ENCODE measurements around the gene SZT2. TPM values are rescaled to one million over a fixed set of nuclear protein-coding genes. Genes with fewer than 3 reads are reported as not detected.

SZT2 gene
- total and polyA plus RNA-seq, 10 of the 15 experiments (the other 5 are each of a cell fraction or from before 2014, with no cell fraction given), result 1.4 to 38.3 (median 12.7) TPM

DNA sequence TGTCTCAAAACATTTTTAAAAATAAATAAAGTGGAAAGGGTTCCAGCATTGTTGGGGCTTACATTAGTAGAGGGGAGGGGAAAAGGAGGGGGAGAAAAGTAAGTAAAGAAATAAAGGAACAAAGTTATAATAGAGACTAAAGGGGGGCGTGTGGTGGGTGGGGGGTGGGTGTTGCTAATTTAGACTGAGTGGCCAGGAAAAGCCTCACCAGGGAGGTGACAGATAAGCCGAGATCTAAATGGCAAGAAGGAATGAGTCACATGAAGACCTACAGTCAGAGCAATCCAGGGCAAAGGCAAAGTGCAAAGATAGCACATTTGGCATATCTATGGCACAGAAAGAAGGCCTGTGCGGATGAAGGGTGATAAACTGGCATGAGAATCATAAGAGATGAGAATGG, 44.6 kb upstream of the SZT2 start:
- H3K9ac ChIP-seq (ENCODE audit: control insufficient read depth, insufficient read depth, low read length), result no peak overlapping the region
- DNase-seq (ENCODE audit: low read depth, low spot score) (no peak), FAIRE-seq (no peak), ATAC-seq (no peak)
- no peak for TF ChIP-seq SRF (IDR thresholded peaks at IDR 0.05; ENCODE audit: low read depth in 2 of 2, low read length in 2 of 2)
- no peak for TF ChIP-seq RELA (IDR thresholded peaks at IDR 0.05; ENCODE audit: borderline replicate concordance, partially characterized antibody)
- TF ChIP-seq ZNF207 (IDR thresholded peaks at IDR 0.05; ENCODE audit: borderline replicate concordance), result no peak
- TF ChIP-seq, protein P1, sequence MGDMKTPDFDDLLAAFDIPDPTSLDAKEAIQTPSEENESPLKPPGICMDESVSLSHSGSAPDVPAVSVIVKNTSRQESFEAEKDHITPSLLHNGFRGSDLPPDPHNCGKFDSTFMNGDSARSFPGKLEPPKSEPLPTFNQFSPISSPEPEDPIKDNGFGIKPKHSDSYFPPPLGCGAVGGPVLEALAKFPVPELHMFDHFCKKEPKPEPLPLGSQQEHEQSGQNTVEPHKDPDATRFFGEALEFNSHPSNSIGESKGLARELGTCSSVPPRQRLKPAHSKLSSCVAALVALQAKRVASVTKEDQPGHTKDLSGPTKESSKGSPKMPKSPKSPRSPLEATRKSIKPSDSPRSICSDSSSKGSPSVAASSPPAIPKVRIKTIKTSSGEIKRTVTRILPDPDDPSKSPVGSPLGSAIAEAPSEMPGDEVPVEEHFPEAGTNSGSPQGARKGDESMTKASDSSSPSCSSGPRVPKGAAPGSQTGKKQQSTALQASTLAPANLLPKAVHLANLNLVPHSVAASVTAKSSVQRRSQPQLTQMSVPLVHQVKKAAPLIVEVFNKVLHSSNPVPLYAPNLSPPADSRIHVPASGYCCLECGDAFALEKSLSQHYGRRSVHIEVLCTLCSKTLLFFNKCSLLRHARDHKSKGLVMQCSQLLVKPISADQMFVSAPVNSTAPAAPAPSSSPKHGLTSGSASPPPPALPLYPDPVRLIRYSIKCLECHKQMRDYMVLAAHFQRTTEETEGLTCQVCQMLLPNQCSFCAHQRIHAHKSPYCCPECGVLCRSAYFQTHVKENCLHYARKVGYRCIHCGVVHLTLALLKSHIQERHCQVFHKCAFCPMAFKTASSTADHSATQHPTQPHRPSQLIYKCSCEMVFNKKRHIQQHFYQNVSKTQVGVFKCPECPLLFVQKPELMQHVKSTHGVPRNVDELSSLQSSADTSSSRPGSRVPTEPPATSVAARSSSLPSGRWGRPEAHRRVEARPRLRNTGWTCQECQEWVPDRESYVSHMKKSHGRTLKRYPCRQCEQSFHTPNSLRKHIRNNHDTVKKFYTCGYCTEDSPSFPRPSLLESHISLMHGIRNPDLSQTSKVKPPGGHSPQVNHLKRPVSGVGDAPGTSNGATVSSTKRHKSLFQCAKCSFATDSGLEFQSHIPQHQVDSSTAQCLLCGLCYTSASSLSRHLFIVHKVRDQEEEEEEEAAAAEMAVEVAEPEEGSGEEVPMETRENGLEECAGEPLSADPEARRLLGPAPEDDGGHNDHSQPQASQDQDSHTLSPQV (IDR thresholded peaks at IDR 0.05), result no peak
- no peak for TF ChIP-seq YBX1 (IDR thresholded peaks at IDR 0.05)
- TF ChIP-seq, protein P2, sequence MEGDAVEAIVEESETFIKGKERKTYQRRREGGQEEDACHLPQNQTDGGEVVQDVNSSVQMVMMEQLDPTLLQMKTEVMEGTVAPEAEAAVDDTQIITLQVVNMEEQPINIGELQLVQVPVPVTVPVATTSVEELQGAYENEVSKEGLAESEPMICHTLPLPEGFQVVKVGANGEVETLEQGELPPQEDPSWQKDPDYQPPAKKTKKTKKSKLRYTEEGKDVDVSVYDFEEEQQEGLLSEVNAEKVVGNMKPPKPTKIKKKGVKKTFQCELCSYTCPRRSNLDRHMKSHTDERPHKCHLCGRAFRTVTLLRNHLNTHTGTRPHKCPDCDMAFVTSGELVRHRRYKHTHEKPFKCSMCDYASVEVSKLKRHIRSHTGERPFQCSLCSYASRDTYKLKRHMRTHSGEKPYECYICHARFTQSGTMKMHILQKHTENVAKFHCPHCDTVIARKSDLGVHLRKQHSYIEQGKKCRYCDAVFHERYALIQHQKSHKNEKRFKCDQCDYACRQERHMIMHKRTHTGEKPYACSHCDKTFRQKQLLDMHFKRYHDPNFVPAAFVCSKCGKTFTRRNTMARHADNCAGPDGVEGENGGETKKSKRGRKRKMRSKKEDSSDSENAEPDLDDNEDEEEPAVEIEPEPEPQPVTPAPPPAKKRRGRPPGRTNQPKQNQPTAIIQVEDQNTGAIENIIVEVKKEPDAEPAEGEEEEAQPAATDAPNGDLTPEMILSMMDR (IDR thresholded peaks at IDR 0.05 in 2 of 3, conservative IDR thresholded peaks at IDR 0.05 in 1 of 3; ENCODE audit: control insufficient read depth in 2 of 3, extremely low read depth in 1 of 3, insufficient read depth in 1 of 3, low read depth in 3 of 3, low read length in 3 of 3), result no peak
- TF ChIP-seq, protein P3, sequence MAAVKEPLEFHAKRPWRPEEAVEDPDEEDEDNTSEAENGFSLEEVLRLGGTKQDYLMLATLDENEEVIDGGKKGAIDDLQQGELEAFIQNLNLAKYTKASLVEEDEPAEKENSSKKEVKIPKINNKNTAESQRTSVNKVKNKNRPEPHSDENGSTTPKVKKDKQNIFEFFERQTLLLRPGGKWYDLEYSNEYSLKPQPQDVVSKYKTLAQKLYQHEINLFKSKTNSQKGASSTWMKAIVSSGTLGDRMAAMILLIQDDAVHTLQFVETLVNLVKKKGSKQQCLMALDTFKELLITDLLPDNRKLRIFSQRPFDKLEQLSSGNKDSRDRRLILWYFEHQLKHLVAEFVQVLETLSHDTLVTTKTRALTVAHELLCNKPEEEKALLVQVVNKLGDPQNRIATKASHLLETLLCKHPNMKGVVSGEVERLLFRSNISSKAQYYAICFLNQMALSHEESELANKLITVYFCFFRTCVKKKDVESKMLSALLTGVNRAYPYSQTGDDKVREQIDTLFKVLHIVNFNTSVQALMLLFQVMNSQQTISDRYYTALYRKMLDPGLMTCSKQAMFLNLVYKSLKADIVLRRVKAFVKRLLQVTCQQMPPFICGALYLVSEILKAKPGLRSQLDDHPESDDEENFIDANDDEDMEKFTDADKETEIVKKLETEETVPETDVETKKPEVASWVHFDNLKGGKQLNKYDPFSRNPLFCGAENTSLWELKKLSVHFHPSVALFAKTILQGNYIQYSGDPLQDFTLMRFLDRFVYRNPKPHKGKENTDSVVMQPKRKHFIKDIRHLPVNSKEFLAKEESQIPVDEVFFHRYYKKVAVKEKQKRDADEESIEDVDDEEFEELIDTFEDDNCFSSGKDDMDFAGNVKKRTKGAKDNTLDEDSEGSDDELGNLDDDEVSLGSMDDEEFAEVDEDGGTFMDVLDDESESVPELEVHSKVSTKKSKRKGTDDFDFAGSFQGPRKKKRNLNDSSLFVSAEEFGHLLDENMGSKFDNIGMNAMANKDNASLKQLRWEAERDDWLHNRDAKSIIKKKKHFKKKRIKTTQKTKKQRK (IDR thresholded peaks at IDR 0.05; ENCODE audit: low read depth, low read length), result no peak
- H2AFZ ChIP-seq (ENCODE audit: control insufficient read depth, low read depth, low read length), result no peak overlapping the region
- SMC1A ChIA-PET (ENCODE audit: uncharacterized antibody, unreplicated experiment), result interaction anchor here (1.5 kb wide), 1 partner anchor 102 kb away, joined by 3 read pairs; no protein-coding TSS in a partner anchor
- POLR2A ChIA-PET, result no interaction called here
- no peak overlapping the region for H3K4me3 ChIP-seq
- WGBS (ENCODE audit: insufficient coverage, insufficient replicate concordance, low lambda C conversion rate, missing lambda C conversion rate), result 26% methylated on average over 3 of the region's 3 CpGs
- intact Hi-C loops (cut with micrococcal nuclease; ENCODE audit: unreplicated experiment) (no loop called here), in situ Hi-C loops (cut with MboI) (no loop called here)
- BruUV-seq (replicated peaks), result no TSS peak
- no peaks in the 10 kb centered on the region for H3K4me1 ChIP-seq (ENCODE audit: control insufficient read depth, insufficient read depth, low read length)
- no peaks in the 10 kb centered on the region for H3K9me3 ChIP-seq (replicated peaks; ENCODE audit: control insufficient read depth, insufficient read depth, low read length)
- CTCF ChIA-PET, result interaction anchor here (1.0 kb wide), 1 partner anchor 9 kb away, joined by 3 read pairs; no protein-coding TSS in a partner anchor
- no peaks in the 10 kb centered on the region for H3K36me3 ChIP-seq (ENCODE audit: control insufficient read depth in 2 of 2, insufficient read depth in 2 of 2, low read length in 1 of 2)
- H4K20me1 ChIP-seq (ENCODE audit: control insufficient read depth, insufficient read depth), result no peaks in the 10 kb centered on the region
- no peak overlapping the region for H3K27ac ChIP-seq (ENCODE audit: control insufficient read depth, insufficient read depth)
- H3K4me2 ChIP-seq (ENCODE audit: control insufficient read depth, insufficient read depth), result no peak overlapping the region
- no peaks in the 10 kb centered on the region for H3K27me3 ChIP-seq (replicated peaks in 1 of 2; ENCODE audit: control insufficient read depth in 2 of 2, insufficient read depth in 2 of 2, low read length in 1 of 2)
- no peaks in the 10 kb centered on the region for H3K79me2 ChIP-seq (ENCODE audit: control insufficient read depth, insufficient read depth, low read length)
- RAD21 ChIA-PET (ENCODE audit: unreplicated experiment), result interaction anchor here (1.4 kb wide), 1 partner anchor 13 kb away, joined by 3 read pairs; no protein-coding TSS in a partner anchor

Measured in GM12878 (cell line).